SK-N-MC (cell line): Measurements from ENCODE around the gene SCGB1D2.

Experiments used
- EZH2 ChIP-seq: fragments of 200-600 bp; sonication (generic); IDR thresholded peaks from one replicate; pipeline ENCODE4 v1.6.1; 2017; ENCODE audit warnings: antibody characterized with exemption
- POLR2AphosphoS5 ChIP-seq: IDR thresholded peaks from 2 replicates; pipeline ENCODE4 v1.6.1; 2012; ENCODE audit warnings: mild to moderate bottlenecking, low read depth, low read length, borderline replicate concordance

DNA sequence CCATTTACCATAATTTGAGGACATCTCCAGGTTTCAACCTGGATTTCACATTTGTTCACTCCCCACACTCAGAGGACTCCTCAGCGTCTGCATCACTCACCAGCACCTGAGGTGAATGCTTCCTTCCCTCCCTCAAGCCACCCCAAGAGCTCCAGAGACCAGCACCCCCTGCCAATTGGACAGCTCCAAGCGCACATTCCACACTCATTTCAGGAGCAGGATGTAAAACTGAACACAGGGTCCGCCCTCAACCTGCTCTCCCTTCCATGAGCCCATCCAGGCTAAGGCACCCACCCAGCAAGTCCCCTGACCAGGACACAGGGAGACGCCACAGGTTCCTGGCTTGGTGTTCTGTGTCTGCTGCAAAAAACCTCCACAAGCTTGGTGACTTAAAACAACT is 48.1 kb upstream of the SCGB1D2 start:
- TF ChIP-seq EZH2 (no peak), POLR2AphosphoS5 (no peak)
